Measurements from ENCODE around the gene IRF9.
A peak's percentile ranks its signal among the peaks of the same experiment; 100 is the strongest.

IRF9 gene

DNA sequence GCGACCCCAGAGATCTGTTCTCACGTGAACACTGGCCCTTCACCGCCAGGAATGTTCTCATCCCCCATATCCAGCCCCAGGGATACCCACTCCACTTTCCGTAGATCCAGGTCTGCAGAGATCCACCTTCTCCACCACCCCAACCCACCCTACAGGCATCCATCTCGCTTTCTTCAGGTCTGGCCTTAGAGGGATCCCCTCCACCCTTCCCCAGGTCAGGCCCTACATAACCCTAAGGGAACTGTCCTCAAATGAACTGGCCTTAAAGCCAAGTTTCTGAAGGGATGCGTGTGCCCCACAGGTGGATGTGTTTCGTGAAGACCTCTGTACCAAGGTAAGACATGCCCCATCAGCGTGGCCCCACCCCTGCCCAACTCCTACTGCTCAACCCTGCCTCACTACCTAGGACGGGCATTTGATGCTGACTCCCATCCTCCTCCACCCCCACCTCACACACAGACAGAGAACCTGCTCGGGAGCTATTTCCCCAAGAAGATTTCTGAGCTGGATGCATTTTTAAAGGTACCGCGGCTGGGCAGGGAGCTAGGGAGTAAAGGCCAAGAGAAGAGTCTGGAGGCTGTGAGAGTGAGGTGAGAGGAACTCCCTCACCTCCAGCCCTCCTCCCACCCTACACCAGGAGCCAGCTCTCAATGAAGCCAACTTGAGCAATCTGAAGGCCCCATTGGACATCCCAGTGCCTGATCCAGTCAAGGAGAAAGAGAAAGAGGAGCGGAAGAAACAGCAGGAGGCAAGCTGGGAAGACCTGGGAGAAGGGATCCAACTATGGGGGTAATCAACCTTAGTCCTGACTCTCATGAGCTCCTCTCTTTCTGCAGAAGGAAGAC is 24.2 kb upstream of the IRF9 start:
- TF ChIP-seq, protein P1, sequence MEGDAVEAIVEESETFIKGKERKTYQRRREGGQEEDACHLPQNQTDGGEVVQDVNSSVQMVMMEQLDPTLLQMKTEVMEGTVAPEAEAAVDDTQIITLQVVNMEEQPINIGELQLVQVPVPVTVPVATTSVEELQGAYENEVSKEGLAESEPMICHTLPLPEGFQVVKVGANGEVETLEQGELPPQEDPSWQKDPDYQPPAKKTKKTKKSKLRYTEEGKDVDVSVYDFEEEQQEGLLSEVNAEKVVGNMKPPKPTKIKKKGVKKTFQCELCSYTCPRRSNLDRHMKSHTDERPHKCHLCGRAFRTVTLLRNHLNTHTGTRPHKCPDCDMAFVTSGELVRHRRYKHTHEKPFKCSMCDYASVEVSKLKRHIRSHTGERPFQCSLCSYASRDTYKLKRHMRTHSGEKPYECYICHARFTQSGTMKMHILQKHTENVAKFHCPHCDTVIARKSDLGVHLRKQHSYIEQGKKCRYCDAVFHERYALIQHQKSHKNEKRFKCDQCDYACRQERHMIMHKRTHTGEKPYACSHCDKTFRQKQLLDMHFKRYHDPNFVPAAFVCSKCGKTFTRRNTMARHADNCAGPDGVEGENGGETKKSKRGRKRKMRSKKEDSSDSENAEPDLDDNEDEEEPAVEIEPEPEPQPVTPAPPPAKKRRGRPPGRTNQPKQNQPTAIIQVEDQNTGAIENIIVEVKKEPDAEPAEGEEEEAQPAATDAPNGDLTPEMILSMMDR (conservative IDR thresholded peaks at IDR 0.05; ENCODE audit: low read length) = no peak
- H3K4me3 ChIP-seq (ENCODE audit: low read length) = peak overlapping the region; percentile 79
- DNase-seq (ENCODE audit: low read depth) = no peak

DNA sequence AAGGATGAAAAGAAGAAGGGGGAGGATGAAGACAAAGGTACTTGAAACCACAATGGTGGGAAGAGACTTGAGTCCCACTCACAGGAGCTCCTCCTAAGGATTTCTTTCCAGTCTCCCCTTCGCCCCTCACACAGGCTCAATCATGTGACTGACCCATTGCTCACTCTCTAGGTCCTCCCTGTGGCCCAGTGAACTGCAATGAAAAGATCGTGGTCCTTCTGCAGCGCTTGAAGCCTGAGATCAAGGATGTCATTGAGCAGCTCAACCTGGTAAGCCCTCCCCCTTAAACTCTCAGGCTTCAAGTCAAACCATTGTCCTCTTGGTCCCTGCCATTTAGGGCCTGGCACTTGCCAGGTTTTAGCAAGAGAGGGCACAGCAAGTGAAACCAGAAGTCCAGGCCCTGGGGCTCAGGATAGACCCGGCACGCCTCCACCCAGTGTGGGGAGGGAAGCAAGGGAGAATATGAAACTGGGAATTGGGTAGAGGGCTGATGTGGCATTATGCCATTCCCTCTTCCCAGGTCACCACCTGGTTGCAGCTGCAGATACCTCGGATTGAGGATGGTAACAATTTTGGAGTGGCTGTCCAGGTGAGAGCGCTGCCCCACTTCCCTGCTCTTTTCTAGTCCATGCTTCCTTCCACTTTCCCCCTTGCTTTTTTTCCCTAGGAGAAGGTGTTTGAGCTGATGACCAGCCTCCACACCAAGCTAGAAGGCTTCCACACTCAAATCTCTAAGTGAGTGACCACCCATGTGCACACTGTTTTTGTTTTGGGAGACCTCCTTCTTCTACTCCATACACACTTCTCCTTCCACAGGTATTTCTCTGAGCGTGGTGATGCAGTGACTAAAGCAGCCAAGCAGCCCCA is 23.3 kb upstream of the IRF9 start:
- H3K4me3 ChIP-seq (ENCODE audit: low read length) = peak overlapping the region; percentile 79
- TF ChIP-seq, protein P1 (conservative IDR thresholded peaks at IDR 0.05; ENCODE audit: low read length) = no peak
- no peak for DNase-seq (ENCODE audit: low read depth)

DNA sequence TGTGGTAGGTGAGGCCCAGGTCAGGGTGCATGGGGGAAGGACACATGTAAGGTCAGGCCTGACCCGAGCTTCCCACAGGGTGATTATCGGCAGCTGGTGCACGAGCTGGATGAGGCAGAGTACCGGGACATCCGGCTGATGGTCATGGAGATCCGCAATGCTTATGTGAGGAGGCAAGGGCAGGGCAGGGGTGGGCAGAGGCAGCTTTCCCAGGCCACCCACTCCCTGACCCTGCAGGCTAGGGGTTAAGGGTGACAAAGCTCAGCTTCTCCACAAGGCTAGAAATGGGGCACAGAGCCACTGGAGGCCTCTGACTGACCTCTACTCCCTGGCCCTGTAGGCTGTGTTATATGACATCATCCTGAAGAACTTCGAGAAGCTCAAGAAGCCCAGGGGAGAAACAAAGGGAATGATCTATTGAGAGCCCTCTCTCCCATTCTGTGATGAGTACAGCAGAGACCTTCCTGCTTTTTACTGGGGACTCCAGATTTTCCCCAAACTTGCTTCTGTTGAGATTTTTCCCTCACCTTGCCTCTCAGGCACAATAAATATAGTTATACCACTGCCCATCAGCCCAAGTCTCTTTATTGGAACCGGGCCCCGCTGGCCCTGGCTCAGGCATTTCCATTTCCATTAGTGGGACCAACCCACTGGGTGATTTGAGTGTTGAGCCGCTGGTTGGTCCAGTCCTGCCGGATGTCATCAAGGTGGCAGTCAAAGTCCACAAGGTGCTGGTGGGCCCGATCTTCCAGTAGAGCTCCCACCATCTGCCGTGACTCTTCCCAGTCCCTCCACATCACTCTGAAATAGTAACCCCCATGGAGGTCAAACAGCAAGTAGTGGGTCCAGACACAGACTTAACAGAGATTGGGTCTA is 22.4 kb upstream of the IRF9 start:
- TF ChIP-seq, protein P1 (conservative IDR thresholded peaks at IDR 0.05; ENCODE audit: low read length) = no peak
- no peak for DNase-seq (ENCODE audit: low read depth)
- H3K4me3 ChIP-seq (ENCODE audit: low read length) = no peak overlapping the region

DNA sequence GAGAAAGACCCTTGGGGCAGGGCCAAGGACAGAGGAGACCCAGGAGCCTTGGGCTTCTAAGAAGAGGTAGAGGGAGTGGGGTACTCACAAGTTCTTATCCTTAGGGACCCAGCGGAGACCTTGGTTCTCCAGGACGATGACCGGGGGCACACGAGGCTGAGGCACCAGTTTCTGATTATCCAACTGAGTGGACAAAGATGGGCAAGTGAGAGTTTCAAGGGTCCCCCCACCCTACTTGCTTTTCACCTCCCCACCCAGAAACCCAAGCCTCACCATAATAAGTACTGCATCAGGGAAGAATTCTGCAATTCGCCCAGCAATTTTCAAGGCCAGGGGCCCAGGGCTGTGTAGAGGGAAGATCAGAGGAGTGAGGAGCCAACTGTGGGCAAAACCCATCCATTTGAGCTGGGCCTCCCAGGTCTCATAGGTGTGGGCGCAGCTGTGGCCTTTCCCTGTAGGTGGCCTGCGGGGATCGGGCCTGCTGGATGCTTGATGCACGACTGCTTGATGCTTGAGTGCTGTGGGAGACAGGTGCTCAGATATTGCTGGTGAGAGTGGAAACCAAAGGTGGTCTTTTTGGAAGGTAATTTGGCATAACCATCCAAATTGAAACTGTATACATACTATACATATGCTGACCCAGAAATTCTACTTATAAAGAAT is 21.7 kb upstream of the IRF9 start:
- TF ChIP-seq, protein P1 (conservative IDR thresholded peaks at IDR 0.05; ENCODE audit: low read length) = no peak
- DNase-seq (ENCODE audit: low read depth) = no peak
- H3K4me3 ChIP-seq (ENCODE audit: low read length) = no peak overlapping the region

DNA sequence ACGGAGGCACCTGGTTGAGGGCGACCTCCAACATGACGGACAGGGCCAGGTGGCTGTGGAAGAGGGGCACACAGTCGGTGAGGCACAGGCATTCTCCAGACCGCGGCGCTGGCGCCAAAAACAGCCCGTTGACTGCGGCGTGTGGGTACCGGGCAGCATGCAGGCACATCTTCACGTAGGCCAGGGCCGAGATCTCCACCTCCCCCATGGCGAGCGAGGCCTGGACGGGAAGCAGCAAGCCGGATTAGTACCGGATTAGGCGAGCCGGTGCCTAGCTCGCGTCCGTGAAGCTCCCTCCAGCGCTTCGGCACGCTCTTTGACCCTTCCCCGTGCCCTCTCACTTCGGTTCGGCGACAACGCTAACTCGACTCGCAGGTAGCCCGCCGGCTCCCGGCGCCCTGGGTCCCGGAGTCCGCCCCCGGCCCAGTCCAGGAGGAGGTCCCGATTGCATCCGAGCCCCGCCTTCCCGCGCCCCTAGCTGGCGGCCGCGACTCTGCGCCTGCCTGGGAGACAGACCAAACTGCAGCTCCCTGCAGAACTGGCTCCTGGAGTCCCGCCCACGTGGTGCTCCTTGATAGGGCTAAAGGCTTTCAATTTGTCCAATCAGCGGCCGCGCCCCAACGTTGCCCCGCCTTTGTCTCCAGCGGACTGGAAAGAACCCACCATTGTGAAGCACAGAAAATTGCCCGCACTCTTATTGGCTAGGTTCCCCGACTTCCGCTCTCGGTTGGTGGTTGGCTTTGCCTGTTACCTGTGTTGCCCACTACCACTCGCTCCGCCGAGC is 19.8 kb upstream of the IRF9 start, which contains the start of gene EMC9:
Gene EMC9, minus strand, starts transcription at position 495 of the 784 bp plus-strand sequence. Its CDS starts 287 bp downstream, at position 208.
- TF ChIP-seq, protein P1 (conservative IDR thresholded peaks at IDR 0.05; ENCODE audit: low read length) = peak; percentile 32
- peak; percentile 98 for DNase-seq (ENCODE audit: low read depth)
- peak within 1 kb of the TSS; percentile 93 for H3K4me3 ChIP-seq (ENCODE audit: low read length)
